Stimulated activated CD4-positive, alpha-beta T cell treated with anti-CD3 and anti-CD28 coated beads, TNF-alpha, amount 100 ng/mL, for 1 hour (primary cell): ENCODE measurements around the gene SLC1A2.

Experiments
- DNase-seq, 3 donors: peaks; one replicate each; pipeline ENCODE4 v3.0.0-alpha.2; 2020; ENCODE audit warnings: low read depth in 3 of 3, low spot score in 1 of 3

SLC1A2 gene

DNA sequence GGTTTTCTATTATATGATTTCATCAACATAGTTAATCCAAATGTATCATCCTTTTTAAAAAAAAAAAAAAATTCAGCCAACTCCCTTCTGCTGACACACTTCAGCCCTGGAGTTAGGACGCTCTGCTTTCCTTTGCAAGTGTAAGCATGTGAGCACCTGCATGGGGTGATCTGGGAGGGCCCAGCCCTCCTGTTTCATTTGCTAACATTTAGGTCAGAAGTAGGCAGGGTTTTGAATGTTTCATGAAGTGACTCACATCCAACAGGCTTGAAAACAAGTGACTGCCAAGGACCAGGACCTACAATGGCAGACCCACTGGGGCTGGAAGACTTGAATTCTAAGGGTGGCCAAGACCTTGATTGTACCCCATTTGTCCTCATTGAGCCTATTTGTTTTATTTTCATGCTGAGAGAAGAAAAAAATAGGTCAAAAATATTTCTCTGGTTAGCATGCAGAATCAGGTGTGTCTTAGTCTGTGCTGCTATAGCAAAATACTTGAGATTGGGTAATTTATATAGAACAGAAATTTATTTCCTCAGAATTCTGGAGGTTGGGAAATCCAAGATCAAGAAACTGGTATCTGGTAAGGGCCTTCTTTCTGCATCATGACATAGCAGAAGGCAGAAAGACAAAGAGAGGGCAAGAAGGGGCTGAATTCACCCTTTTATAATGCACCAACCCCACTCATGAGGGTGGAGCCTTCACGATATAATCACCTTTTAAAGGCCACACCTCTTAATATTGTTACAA lies 142.8 kb downstream of the SLC1A2 start:
- no peak for DNase-seq

DNA sequence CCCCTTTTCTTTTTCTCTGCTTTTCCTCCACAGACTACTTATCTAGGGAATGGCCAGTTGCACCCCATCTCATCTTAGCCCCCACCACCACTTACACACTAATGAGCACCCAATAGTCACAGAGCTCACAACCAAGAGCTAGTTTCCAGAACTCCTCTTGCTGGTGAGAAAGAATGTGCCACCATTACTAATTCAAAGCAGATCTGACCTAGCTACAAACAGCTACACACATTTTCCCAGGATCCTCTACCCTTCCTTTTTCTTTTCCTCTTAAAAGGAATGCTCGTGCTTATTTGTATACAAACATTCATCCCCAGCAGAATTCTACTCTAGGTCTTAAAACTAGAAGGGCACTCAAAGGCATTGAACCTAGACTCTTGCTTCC lies 143.6 kb downstream of the SLC1A2 start:
- DNase-seq, result no peak

- no peak for DNase-seq
Observed at GRCh38 chr11:35274909-35275785, 144.2 kb downstream of the SLC1A2 start.

DNA sequence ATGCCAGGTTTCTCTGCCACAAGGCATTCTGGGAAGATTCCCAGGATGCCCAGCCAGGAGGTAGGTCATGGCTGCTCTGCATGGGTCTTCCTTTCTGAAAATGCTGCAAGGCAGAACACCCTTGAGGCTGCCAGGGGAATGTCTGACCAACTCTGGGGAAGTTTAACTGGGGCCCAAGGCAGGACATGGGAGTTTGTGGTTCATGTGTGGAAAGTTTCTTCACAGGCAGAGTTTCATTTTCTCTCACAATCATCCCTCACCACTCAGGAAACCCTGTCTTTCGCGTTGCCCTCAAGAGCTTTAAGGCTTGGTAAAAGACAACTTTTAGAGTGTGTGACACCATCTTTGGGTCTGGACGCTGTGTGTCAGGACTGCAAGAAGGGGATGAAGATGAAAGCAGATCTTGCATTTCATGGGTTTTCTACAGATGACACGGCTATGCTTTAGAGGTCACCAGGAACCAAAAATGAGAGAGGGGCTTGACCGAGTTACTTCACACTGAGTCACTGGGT lies 146.9 kb downstream of the SLC1A2 start:
- DNase-seq, result peak in 1 of 3 donors; percentile 10

GRCh38 chr11:35271031-35271430 lies 148.3 kb downstream of the SLC1A2 start:
- no peak for DNase-seq

DNA sequence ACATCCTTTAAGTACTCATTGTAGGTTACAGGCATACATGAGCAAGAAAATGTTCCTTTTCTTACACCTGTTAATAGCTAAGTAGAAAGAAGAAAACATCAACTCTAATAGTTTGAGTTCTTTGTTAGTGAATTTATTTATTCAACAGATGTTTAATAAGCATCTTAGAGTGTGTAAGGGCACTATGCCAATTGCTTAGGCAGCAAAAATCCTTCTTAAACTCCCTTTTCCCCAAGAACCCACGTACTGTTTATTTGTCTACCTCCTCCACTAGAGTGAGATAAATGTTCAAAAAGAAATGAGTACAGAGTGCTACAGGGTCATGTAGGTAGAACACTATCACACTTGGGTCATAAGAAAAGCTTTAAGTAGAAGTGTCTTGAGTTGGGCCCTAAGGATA lies 149.0 kb downstream of the SLC1A2 start:
- DNase-seq, result no peak

DNA sequence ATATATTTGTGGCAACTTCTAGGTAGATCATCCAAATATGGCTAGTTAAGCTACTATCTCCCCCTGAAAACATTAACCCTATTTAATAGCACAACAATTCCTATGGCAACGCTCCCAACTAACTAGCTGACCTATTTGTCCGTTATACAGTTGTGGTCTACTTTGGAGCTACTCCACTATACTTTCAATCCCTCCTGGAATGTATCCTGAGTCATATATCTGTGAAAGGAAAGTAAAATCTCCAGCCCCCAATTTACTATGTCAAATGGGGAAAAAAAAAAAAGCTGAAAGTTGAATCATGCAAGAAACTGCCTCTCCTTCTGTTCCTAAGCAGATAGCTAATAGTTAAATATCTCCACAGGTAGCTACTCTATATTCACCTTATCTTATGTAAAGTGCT lies 151.9 kb downstream of the SLC1A2 start:
- no peak for DNase-seq

DNA sequence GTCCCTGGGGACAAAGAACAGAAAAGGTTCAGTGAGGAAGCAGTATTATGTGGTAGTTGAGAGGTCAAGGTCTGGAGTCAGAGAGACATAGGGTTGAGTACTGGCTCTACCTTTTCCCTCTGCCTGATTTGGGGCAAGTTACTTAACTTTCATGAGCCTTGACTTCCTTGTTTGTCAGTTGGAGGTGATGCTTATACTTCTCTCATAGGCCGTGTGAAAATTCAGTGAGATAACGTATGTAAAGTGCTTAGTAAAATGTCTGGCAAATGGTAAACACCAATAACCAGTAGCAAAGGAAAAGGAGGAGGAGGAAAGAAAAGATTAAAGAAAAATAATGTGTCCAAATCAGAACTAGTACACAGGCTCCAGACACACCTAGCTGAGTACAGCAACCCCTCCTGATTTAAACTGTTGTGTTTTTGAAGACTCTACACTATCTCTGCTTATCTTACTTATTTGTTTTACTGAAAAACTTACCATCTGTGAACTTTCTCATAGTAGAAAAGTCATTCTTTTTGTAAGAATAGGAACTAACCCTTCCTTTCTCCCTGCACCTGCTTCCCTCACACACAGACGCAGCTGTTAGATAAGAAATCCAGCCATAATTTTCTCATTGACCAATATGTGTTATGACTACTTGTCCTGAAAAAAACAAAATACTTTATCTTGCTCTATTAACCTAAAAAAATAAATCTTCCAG lies 153.5 kb downstream of the SLC1A2 start:
- no peak for DNase-seq

DNA sequence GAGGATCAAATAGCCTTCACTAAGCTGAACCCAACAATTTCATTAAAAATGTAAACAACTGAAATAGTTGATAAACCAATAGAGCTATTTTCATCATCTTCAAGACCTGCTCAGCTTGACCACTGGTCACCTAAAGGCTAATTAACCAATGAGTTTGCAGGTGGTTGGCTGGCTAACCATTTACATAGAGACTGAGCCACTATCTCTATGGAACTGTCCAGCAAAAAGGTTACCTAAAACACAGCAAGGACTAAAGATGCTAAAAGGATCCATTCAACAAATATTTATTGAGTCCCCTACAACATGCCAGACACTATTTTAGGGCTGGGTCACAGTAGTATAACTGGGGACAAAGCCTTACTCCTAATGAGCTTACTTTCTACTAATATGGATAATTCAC lies 156.6 kb downstream of the SLC1A2 start:
- DNase-seq, result no peak

GRCh38 chr11:35262056-35262455 lies 157.3 kb downstream of the SLC1A2 start:
- DNase-seq, result no peak

GRCh38 chr11:35261197-35261596 lies 158.2 kb downstream of the SLC1A2 start:
- DNase-seq, result no peak

- no peak for DNase-seq
Observed at GRCh38 chr11:35260342-35260985, 158.9 kb downstream of the SLC1A2 start.

DNA sequence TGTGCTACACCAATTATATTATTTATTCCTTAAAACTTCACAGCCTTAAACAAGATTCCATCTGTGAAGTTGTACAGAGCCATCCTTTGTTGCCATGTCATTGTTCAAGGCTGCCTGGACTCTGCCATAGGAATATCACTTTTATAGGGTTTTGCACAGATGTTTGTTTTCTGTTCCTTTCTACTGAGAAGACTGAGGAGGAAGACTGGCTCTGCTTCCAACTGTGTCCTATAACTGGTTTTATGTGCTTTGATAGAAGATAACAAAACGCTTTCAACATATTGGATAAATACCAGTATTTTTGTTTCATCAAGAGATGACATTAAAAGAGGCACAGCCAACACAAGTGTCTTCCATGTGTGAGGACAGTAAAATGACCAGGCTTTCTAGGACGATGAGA lies 159.8 kb downstream of the SLC1A2 start:
- DNase-seq, result no peak

DNA sequence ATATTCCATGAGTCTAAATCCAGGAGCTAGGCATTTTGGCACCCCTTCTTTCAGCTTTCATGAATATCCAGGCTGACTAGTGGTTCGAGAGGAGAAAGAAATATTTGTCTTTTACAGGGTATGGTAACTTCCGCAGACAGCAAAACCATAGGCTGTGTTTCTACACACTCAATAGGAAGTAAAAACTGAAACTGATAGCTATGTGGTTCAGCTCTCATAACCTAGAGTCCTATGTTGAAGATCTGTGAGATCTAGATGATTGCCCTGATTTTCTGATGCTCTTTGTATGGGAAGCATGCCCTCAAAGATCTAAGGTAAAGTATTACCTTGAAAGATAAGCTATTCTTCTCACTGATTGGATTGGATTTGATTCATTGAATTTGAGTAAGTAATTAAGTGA lies 162.1 kb downstream of the SLC1A2 start:
- DNase-seq, result no peak

- no peak for DNase-seq
Observed at GRCh38 chr11:35256296-35256695, 163.1 kb downstream of the SLC1A2 start.

- no peak for DNase-seq
Observed at GRCh38 chr11:35255514-35255913, 163.8 kb downstream of the SLC1A2 start.

DNA sequence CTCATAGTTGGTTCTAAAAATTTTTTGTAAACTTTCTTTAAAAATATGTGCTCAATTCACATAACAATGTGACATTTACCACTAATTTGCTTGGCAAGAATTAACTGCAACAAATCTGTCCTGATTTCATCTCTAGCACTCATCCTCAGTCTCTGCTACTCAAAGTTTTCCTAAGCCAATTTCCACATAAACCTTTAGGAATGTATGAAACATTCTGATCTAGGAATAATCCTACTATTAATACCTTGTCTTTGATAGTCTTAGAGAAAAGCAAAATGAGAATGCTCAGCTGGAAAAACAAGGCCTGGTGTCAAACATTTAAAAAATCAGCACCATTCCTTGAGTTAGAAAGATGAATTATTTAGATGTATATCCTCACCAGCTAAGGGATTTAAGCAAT lies 166.1 kb downstream of the SLC1A2 start:
- no peak for DNase-seq

- DNase-seq, result no peak
Observed at GRCh38 chr11:35250621-35251020, 168.7 kb downstream of the SLC1A2 start.

- DNase-seq, result no peak
Observed at GRCh38 chr11:35250192-35250591, 169.2 kb downstream of the SLC1A2 start.

GRCh38 chr11:35248558-35249323 lies 170.6 kb downstream of the SLC1A2 start:
- DNase-seq, result no peak
